ENCODE data around the gene KIT. TPM values are rescaled to one million over a fixed set of nuclear protein-coding genes. Genes with fewer than 3 reads are reported as not detected.

KIT gene
- total and polyA plus RNA-seq, 2 donors (not counting 3 experiments of a cell fraction or from before 2014, with no cell fraction given): 19.8 to 39.7 TPM

DNA sequence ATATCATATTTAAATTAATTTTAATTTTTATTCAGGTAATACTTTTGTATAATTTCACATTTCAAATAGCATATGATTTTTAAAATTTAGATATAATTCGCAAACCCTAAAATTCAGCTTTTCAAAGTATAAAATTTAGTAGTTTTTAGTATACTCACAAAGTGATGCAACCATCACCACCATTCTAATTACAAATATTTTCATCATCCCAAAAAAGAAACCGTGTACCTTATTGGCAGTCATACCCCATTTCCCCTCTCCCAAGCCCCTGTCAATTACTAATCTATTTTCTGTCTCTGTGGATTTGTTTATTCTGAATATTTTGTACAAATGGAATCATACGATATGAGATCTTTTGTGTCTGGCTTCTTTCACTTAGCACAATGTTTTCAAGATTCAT lies 37.0 kb upstream of the KIT start:
- H3K9me1 ChIP-seq (replicated peaks; ENCODE audit: control insufficient read depth, extremely low read depth, insufficient read depth, low read length): no peaks in the 10 kb centered on the region
- H3K36me3 ChIP-seq (ENCODE audit: control insufficient read depth in 2 of 2, extremely low read depth in 1 of 2, insufficient read depth in 2 of 2, low read length in 2 of 2): no peaks in the 10 kb centered on the region
- BruUV-seq (replicated peaks): no TSS peak
- no peaks in the 10 kb centered on the region for H4K20me1 ChIP-seq (replicated peaks; ENCODE audit: control insufficient read depth, extremely low read depth, insufficient read depth, low read length)
- intact Hi-C loops (cut with micrococcal nuclease): no loop called here
- H3K4me1 ChIP-seq (ENCODE audit: control insufficient read depth, extremely low read depth, insufficient read depth, low read length): no peaks in the 10 kb centered on the region
- ChIA-PET POLR2A (no interaction called here), CTCF (no interaction called here)
- DNase-seq (ENCODE audit: low read depth, low spot score): no peak
- TF ChIP-seq, protein P1, sequence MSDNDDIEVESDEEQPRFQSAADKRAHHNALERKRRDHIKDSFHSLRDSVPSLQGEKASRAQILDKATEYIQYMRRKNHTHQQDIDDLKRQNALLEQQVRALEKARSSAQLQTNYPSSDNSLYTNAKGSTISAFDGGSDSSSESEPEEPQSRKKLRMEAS (IDR thresholded peaks at IDR 0.05; ENCODE audit: insufficient read depth, insufficient read length): no peak
- TF ChIP-seq FOS (IDR thresholded peaks at IDR 0.05; ENCODE audit: borderline replicate concordance, insufficient read depth, low read length) (no peak), GATA2 (IDR thresholded peaks at IDR 0.05; ENCODE audit: insufficient read depth, insufficient read length, low read depth, low read length) (no peak), POLR2A (IDR thresholded peaks at IDR 0.05; ENCODE audit: low read depth, low read length) (no peak), JUN (IDR thresholded peaks at IDR 0.05; ENCODE audit: borderline replicate concordance, insufficient read depth, insufficient read length, low read depth) (no peak), EZH2 (IDR thresholded peaks at IDR 0.05; ENCODE audit: borderline replicate concordance, low read depth, low read length, severe bottlenecking) (no peak), MYC (IDR thresholded peaks at IDR 0.05; ENCODE audit: low read depth, low read length) (no peak), POLR2AphosphoS5 (IDR thresholded peaks at IDR 0.05; ENCODE audit: insufficient read depth, low read depth, low read length) (no peak)
- TF ChIP-seq, protein P2, sequence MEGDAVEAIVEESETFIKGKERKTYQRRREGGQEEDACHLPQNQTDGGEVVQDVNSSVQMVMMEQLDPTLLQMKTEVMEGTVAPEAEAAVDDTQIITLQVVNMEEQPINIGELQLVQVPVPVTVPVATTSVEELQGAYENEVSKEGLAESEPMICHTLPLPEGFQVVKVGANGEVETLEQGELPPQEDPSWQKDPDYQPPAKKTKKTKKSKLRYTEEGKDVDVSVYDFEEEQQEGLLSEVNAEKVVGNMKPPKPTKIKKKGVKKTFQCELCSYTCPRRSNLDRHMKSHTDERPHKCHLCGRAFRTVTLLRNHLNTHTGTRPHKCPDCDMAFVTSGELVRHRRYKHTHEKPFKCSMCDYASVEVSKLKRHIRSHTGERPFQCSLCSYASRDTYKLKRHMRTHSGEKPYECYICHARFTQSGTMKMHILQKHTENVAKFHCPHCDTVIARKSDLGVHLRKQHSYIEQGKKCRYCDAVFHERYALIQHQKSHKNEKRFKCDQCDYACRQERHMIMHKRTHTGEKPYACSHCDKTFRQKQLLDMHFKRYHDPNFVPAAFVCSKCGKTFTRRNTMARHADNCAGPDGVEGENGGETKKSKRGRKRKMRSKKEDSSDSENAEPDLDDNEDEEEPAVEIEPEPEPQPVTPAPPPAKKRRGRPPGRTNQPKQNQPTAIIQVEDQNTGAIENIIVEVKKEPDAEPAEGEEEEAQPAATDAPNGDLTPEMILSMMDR (IDR thresholded peaks at IDR 0.05; ENCODE audit: extremely low read depth in 1 of 2, insufficient read depth in 1 of 2, low read depth in 1 of 2, low read length in 2 of 2): no peak
- no peak overlapping the region for H3K27ac ChIP-seq (ENCODE audit: insufficient read depth, low read depth, low read length)
- no peak overlapping the region for H3K4me3 ChIP-seq (replicated peaks in 1 of 3; ENCODE audit: insufficient read depth in 1 of 3, low read depth in 1 of 3, low read length in 3 of 3)
- no peak overlapping the region for H3K9ac ChIP-seq (replicated peaks; ENCODE audit: extremely low read depth, insufficient read depth, low read length)
- H2AFZ ChIP-seq (ENCODE audit: low read depth, low read length): no peak overlapping the region
- FAIRE-seq: no peak
- H3K9me3 ChIP-seq (replicated peaks; ENCODE audit: control insufficient read depth, insufficient read depth, low read length): no peaks in the 10 kb centered on the region
- H3K27me3 ChIP-seq (ENCODE audit: control insufficient read depth in 2 of 2, insufficient read depth in 2 of 2, low read length in 2 of 2): peaks cover 0 to under 1% of the 10 kb centered on the region in 2 experiments
- no peaks in the 10 kb centered on the region for H3K79me2 ChIP-seq (ENCODE audit: control insufficient read depth, insufficient read depth, low read length)
- no peak overlapping the region for H3K4me2 ChIP-seq (ENCODE audit: insufficient read depth, low read length)
- dilution Hi-C loops (cut with MboI; ENCODE audit: extremely low pct_ligation_motif_present, low sequenced_read_pairs): no loop called here
